ENCODE results near the gene IPO8. TPM values are rescaled to one million over a fixed set of nuclear protein-coding genes. Genes with fewer than 3 reads are reported as not detected.

IPO8 gene
- total RNA-seq, 1 experiment from 2014 or later: 33.6 TPM

DNA sequence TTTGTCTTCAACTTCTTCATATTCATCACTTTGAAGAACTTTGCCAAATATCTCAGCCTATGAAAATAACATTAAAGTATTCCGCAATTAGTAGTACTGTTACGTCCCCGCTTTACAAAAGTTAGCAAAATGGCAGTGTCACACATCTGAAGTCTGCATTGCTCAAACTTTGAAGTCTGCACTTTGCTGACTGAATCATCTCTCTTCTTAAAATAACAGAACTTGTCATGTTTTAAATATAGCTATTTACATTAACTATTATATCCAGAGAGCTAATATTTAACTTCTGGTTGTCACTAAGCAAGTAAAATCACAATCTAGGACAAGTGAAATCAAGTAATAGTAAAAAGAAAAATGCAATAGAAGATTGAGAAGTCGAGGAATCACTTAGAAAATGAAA, 34.5 kb downstream of the IPO8 start:
- no peaks in the 10 kb centered on the region for H3K9me3 ChIP-seq (ENCODE audit: low read length)
- no peak overlapping the region for H3K9ac ChIP-seq (ENCODE audit: low read length)
- no peak overlapping the region for H3K27ac ChIP-seq (ENCODE audit: low read length)
- no peaks in the 10 kb centered on the region for H3K27me3 ChIP-seq (ENCODE audit: low read length)
- peaks cover 10% of the 10 kb centered on the region; the same call in 1 of the 2 replicates for H3K4me1 ChIP-seq (ENCODE audit: low read length)
- H2AFZ ChIP-seq (ENCODE audit: low read length): no peak overlapping the region
- H3K4me3 ChIP-seq (ENCODE audit: low read length): no peak overlapping the region
- peaks cover 46% of the 10 kb centered on the region for H3K36me3 ChIP-seq (ENCODE audit: insufficient read depth, low read length)
- H3K4me2 ChIP-seq (ENCODE audit: low read depth, low read length, poor library complexity, severe bottlenecking): no peak overlapping the region
- H4K20me1 ChIP-seq (ENCODE audit: insufficient read depth, low read depth, low read length): no peaks in the 10 kb centered on the region
- peaks cover under 1% of the 10 kb centered on the region; the same call in 1 of the 2 replicates for H3K79me2 ChIP-seq (ENCODE audit: low read length)
- no peaks in the 10 kb centered on the region for H3K9me2 ChIP-seq (replicated peaks; ENCODE audit: insufficient read depth, low read length)
- DNase-seq: no peak

DNA sequence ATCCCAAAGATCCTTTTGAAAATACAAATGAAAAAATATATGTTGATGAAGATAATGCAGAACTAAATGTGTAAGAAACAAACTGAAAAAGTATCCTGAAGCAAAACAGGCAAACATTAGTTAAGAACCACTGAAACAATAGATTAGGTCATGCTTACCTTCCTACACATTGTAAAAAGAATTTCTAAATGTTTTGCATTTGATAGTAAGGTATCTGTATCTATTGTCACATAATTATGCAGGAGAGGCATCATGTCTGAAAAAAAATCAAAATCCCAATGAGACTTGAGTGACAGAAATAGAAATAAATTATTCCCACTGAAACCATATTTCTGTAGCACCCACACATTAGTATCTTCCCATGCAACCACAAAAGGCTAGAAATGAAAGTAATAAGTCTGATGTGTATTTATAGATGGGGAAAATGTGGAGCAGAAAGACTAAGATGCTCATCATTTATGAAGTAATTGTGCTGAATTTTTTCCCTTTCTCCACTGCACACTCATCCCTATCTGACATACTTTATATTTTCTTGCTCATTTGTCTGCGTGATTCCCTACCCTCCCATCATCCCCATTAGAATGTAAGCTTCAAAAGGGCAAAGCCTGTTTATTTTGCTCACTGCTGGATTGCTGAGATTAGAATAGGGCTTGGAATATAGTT, 43.5 kb downstream of the IPO8 start:
- peaks cover 29% of the 10 kb centered on the region; the same call in 1 of the 2 replicates for H3K36me3 ChIP-seq (ENCODE audit: insufficient read depth, low read length)
- H2AFZ ChIP-seq (ENCODE audit: low read length): no peak overlapping the region
- H3K9ac ChIP-seq (ENCODE audit: low read length): no peak overlapping the region
- no peak for DNase-seq
- no peaks in the 10 kb centered on the region for H3K9me3 ChIP-seq (ENCODE audit: low read length)
- no peak overlapping the region for H3K4me3 ChIP-seq (ENCODE audit: low read length)
- H3K9me2 ChIP-seq (replicated peaks; ENCODE audit: insufficient read depth, low read length): no peaks in the 10 kb centered on the region
- H3K27ac ChIP-seq (ENCODE audit: low read length): no peak overlapping the region
- H3K79me2 ChIP-seq (ENCODE audit: low read length): peaks cover 4% of the 10 kb centered on the region; the same call in 1 of the 2 replicates
- no peaks in the 10 kb centered on the region for H4K20me1 ChIP-seq (ENCODE audit: insufficient read depth, low read depth, low read length)
- H3K4me1 ChIP-seq (ENCODE audit: low read length): 0 out of 2 replicates have a peak, but pooled peaks cover 5% of the 10 kb centered on the region
- no peaks in the 10 kb centered on the region for H3K27me3 ChIP-seq (ENCODE audit: low read length)
- H3K4me2 ChIP-seq (ENCODE audit: low read depth, low read length, poor library complexity, severe bottlenecking): no peak overlapping the region

DNA sequence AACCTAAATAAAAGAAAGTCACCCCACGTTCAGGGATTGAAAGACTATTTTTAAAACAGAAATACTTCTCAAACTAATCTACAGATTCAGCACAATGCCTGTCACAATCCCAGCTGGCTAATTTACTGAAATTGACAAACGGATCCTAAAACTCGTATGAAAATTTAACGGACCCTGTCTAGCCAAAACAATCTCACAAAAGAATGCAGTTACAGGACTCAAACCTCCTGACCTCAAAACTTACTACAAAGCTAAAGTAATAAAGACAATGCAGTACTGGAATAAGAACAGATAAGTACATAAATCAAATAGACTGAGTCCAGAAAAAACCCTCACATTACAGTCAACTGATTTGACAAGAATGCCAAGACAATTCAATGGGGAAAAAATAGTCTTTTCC, 48.8 kb downstream of the IPO8 start:
- Histone ChIP-seq H3K4me1 (ENCODE audit: low read length) (0 out of 2 replicates have a peak, but pooled peaks cover 5% of the 10 kb centered on the region), H4K20me1 (ENCODE audit: insufficient read depth, low read depth, low read length) (no peaks in the 10 kb centered on the region), H3K9ac (ENCODE audit: low read length) (no peak overlapping the region), H3K27me3 (ENCODE audit: low read length) (no peaks in the 10 kb centered on the region), H3K9me2 (replicated peaks; ENCODE audit: insufficient read depth, low read length) (no peaks in the 10 kb centered on the region), H2AFZ (ENCODE audit: low read length) (no peak overlapping the region), H3K27ac (ENCODE audit: low read length) (no peak overlapping the region), H3K36me3 (ENCODE audit: insufficient read depth, low read length) (peaks cover 13% of the 10 kb centered on the region; the same call in 1 of the 2 replicates), H3K9me3 (ENCODE audit: low read length) (no peaks in the 10 kb centered on the region), H3K4me3 (ENCODE audit: low read length) (no peak overlapping the region), H3K79me2 (ENCODE audit: low read length) (peaks cover 29% of the 10 kb centered on the region), H3K4me2 (ENCODE audit: low read depth, low read length, poor library complexity, severe bottlenecking) (no peak overlapping the region)
- no peak for DNase-seq

DNA sequence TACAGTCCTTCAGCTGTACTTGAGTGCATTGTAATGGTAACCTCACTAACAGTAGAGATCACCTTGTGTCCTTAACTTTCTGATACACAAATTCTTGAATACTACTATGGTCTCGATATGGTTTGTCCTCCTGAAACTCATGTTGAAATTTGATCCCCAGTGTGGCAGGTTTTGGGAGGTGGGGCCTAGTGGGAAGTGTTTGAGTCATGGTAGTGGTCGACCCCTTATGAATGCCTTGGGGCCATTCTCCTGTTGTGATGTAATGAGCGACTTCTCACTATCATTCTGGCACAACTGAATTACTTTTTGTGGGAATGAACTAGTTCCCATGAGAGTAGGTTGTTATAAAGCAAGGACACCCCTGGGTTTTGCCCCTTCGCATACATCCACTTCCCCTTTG, 52.3 kb downstream of the IPO8 start:
- Histone ChIP-seq H3K9ac (ENCODE audit: low read length) (no peak overlapping the region), H3K27me3 (ENCODE audit: low read length) (no peaks in the 10 kb centered on the region), H3K9me3 (ENCODE audit: low read length) (no peaks in the 10 kb centered on the region), H3K36me3 (ENCODE audit: insufficient read depth, low read length) (peaks cover 8% of the 10 kb centered on the region; the same call in 1 of the 2 replicates), H3K4me2 (ENCODE audit: low read depth, low read length, poor library complexity, severe bottlenecking) (no peak overlapping the region), H2AFZ (ENCODE audit: low read length) (no peak overlapping the region), H3K9me2 (replicated peaks; ENCODE audit: insufficient read depth, low read length) (no peaks in the 10 kb centered on the region), H3K4me3 (ENCODE audit: low read length) (no peak overlapping the region), H4K20me1 (ENCODE audit: insufficient read depth, low read depth, low read length) (no peaks in the 10 kb centered on the region), H3K79me2 (ENCODE audit: low read length) (peaks cover 29% of the 10 kb centered on the region), H3K4me1 (ENCODE audit: low read length) (0 out of 2 replicates have a peak, but pooled peaks cover 5% of the 10 kb centered on the region), H3K27ac (ENCODE audit: low read length) (no peak overlapping the region)
- DNase-seq: no peak

DNA sequence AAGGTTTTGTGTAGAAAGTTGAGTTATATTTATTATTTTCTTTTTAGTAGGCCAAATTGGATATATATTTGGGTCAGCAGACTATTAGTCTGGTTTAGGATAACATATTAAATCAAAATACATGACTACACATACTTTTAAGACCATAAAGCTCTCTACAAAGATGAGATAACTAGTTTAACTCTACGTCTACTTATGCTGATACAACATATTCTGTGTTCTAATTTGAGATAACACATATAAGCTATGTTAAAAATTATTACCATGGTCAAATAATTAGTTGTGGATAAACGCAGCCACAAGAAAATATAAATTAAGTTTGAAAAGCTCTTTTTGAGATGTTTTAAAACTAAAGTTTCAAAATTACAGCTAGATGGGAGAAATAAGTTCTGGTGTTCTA, 55.3 kb downstream of the IPO8 start:
- Histone ChIP-seq H3K79me2 (ENCODE audit: low read length) (peaks cover 12% of the 10 kb centered on the region), H3K9me2 (replicated peaks; ENCODE audit: insufficient read depth, low read length) (no peaks in the 10 kb centered on the region), H2AFZ (ENCODE audit: low read length) (no peak overlapping the region), H3K9ac (ENCODE audit: low read length) (no peak overlapping the region), H3K27ac (ENCODE audit: low read length) (no peak overlapping the region), H3K36me3 (ENCODE audit: insufficient read depth, low read length) (peaks cover 11% of the 10 kb centered on the region; the same call in 1 of the 2 replicates), H3K27me3 (ENCODE audit: low read length) (no peaks in the 10 kb centered on the region), H3K4me2 (ENCODE audit: low read depth, low read length, poor library complexity, severe bottlenecking) (no peak overlapping the region), H3K4me3 (ENCODE audit: low read length) (no peak overlapping the region), H4K20me1 (ENCODE audit: insufficient read depth, low read depth, low read length) (no peaks in the 10 kb centered on the region), H3K9me3 (ENCODE audit: low read length) (no peaks in the 10 kb centered on the region), H3K4me1 (ENCODE audit: low read length) (no peaks in the 10 kb centered on the region)
- DNase-seq: no peak

DNA sequence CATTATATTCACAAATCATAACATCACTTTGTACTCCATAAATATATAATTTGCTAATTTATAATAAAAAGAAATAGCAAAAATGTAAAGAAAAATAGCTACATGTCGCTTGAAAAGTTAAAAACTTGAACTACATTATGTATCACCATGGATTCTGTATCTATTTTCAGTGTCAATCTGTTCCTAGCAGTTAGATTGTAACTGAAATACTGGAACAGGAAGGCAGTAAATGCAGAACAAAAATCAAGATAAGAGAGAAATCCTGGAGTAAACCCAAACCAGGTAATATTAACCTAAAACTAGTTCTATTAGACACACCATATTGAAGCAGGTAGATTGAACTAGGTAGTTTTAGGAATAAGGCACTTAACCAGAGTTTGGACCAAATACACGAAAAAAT, 60.3 kb downstream of the IPO8 start:
- H3K36me3 ChIP-seq (ENCODE audit: insufficient read depth, low read length): peaks cover 23% of the 10 kb centered on the region
- H2AFZ ChIP-seq (ENCODE audit: low read length): no peak overlapping the region
- H3K9me2 ChIP-seq (replicated peaks; ENCODE audit: insufficient read depth, low read length): no peaks in the 10 kb centered on the region
- no peak overlapping the region for H3K9ac ChIP-seq (ENCODE audit: low read length)
- H3K4me2 ChIP-seq (ENCODE audit: low read depth, low read length, poor library complexity, severe bottlenecking): no peak overlapping the region
- no peaks in the 10 kb centered on the region for H3K79me2 ChIP-seq (ENCODE audit: low read length)
- H3K27me3 ChIP-seq (ENCODE audit: low read length): no peaks in the 10 kb centered on the region
- H3K27ac ChIP-seq (ENCODE audit: low read length): no peak overlapping the region
- H3K4me1 ChIP-seq (ENCODE audit: low read length): no peaks in the 10 kb centered on the region
- no peak overlapping the region for H3K4me3 ChIP-seq (ENCODE audit: low read length)
- DNase-seq: no peak
- H3K9me3 ChIP-seq (ENCODE audit: low read length): no peaks in the 10 kb centered on the region
- H4K20me1 ChIP-seq (ENCODE audit: insufficient read depth, low read depth, low read length): no peaks in the 10 kb centered on the region

DNA sequence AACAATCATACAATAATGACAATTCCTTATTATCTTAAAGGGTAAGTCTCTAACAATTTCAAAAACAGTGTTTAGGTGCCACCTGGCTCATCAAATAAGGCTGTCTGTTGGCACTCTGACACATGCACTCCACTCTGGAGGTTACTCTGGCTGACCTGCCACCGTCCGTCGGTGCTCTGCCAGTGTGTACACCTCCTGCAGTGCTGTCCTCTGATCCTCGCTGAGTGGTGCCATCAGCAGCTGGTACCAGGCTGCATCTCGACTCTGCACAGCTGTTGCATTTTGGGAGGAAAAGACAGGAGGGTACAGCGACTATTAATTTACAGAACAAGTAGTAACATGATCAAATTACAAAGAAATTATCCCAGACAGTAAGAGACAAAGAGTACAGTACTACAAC, 63.9 kb downstream of the IPO8 start:
- Histone ChIP-seq H3K27me3 (ENCODE audit: low read length) (no peaks in the 10 kb centered on the region), H3K9me2 (replicated peaks; ENCODE audit: insufficient read depth, low read length) (no peaks in the 10 kb centered on the region), H3K27ac (ENCODE audit: low read length) (no peak overlapping the region), H3K4me2 (ENCODE audit: low read depth, low read length, poor library complexity, severe bottlenecking) (no peak overlapping the region), H3K9ac (ENCODE audit: low read length) (no peak overlapping the region), H3K9me3 (ENCODE audit: low read length) (no peaks in the 10 kb centered on the region), H3K79me2 (ENCODE audit: low read length) (no peaks in the 10 kb centered on the region), H3K4me1 (ENCODE audit: low read length) (peaks cover 7% of the 10 kb centered on the region), H3K4me3 (ENCODE audit: low read length) (no peak overlapping the region), H4K20me1 (ENCODE audit: insufficient read depth, low read depth, low read length) (no peaks in the 10 kb centered on the region), H2AFZ (ENCODE audit: low read length) (no peak overlapping the region), H3K36me3 (ENCODE audit: insufficient read depth, low read length) (peaks cover 34% of the 10 kb centered on the region)
- DNase-seq: no peak

DNA sequence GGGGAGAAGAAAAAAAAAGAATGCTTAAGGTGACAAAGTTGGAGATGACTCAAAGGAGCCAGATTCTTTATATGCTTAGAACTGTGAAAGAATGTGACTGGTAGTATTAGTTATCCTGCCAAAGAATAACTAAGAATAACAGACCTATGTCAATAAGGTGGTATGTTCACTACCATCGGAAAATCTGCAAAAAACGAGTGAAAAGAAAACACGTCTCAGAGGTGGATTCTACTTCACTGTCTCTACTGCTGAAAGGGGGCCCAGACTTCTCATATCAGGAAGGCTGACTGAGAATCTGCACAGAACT, 64.7 kb downstream of the IPO8 start:
- Histone ChIP-seq H3K36me3 (ENCODE audit: insufficient read depth, low read length) (peaks cover 26% of the 10 kb centered on the region), H3K9me2 (replicated peaks; ENCODE audit: insufficient read depth, low read length) (no peaks in the 10 kb centered on the region), H2AFZ (ENCODE audit: low read length) (no peak overlapping the region), H3K4me3 (ENCODE audit: low read length) (no peak overlapping the region), H3K27me3 (ENCODE audit: low read length) (no peaks in the 10 kb centered on the region), H3K27ac (ENCODE audit: low read length) (no peak overlapping the region), H3K9me3 (ENCODE audit: low read length) (no peaks in the 10 kb centered on the region), H3K9ac (ENCODE audit: low read length) (no peak overlapping the region), H4K20me1 (ENCODE audit: insufficient read depth, low read depth, low read length) (no peaks in the 10 kb centered on the region), H3K79me2 (ENCODE audit: low read length) (no peaks in the 10 kb centered on the region), H3K4me2 (ENCODE audit: low read depth, low read length, poor library complexity, severe bottlenecking) (no peak overlapping the region), H3K4me1 (ENCODE audit: low read length) (peaks cover 7% of the 10 kb centered on the region)
- no peak for DNase-seq

Measured in Karpas-422 (cell line).